Dermis blood vessel endothelial cell (primary cell): ENCODE measurements around the gene COX8C. TPM values are rescaled to one million over a fixed set of nuclear protein-coding genes. Genes with fewer than 3 reads are reported as not detected.

Experiments
- DNase-seq: peaks from one replicate; pipeline ENCODE4 v3.0.0; 2010
- total RNA-seq: library from RNA; depleted of rRNA; stranded (reverse); fragments of >200 nt; gene quantifications from 2 replicates; pipeline ENCODE4 v1.2.3, GENCODE V29; 2014

Gene COX8C
- 0.23 TPM in 1 of 2 replicates, not detected in the other for total RNA-seq

- no peak for DNase-seq
These were observed at the start of gene COX8C for GRCh38 chr14:93346926-93347721. TSS of gene COX8C (plus strand) at chr14:93347182. CDS start at chr14:93347269, 87 bp downstream.

DNA sequence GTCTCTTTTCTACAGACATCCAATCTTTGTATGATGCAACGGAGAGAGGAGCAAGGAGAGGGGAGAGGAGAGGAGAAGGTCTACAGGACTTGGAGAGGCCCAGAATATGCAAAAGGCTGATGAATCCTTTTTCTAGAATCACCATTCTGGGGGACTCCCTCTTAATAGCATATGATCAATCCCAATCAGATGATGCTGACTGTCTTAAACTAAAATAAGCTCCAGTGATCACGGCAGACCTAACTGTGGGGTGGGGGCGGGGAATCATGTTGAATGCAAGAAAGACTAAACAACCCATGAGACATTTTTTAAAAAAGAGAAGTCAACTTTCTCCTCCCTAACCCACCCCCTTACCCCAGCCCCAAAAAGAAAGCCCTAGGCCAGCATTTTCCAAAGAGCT lies 47.6 kb upstream of the COX8C start:
- no peak for DNase-seq

GRCh38 chr14:93299866-93300265 lies 47.1 kb upstream of the COX8C start:
- no peak for DNase-seq

- DNase-seq, result no peak
These were observed 45.0 kb upstream of the COX8C start for GRCh38 chr14:93301821-93302447.

GRCh38 chr14:93302688-93303581 lies 44.0 kb upstream of the COX8C start:
- DNase-seq, result no peak

- no peak for DNase-seq
These were observed 43.3 kb upstream of the COX8C start for GRCh38 chr14:93303659-93304058.

- DNase-seq, result no peak
These were observed 42.2 kb upstream of the COX8C start for GRCh38 chr14:93304771-93305170.

DNA sequence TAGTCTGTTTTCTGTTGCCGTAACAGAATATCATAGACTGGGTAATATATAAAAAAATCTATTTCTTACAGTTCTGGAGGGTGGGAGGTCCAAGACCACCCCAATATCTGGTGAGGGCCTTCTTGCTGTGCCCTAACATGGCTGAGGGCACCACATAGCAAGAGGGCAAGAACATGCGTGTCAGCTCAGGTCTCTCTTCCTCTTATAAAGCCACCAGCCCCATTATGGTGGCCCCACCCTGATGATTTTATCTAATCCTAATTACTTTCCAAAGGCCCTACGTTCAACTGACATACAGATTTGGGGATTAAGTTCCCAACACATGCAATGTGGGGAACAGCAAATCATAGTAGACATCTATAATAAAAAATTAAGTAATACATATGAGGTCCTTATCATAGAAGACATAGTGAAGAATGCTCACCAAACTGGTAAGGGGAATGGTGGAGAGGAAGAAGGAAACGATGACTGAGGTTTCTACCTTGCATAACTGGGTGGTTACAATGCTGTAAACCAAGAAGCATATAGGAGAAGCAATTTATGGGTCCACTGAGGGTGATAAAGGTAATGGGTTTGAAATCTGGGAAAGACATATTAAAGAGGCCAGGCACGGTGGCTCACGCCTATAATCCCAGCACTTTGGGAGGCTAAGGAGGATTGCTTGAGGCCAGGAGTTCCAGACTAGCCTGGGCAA lies 41.1 kb upstream of the COX8C start:
- DNase-seq, result no peak

DNA sequence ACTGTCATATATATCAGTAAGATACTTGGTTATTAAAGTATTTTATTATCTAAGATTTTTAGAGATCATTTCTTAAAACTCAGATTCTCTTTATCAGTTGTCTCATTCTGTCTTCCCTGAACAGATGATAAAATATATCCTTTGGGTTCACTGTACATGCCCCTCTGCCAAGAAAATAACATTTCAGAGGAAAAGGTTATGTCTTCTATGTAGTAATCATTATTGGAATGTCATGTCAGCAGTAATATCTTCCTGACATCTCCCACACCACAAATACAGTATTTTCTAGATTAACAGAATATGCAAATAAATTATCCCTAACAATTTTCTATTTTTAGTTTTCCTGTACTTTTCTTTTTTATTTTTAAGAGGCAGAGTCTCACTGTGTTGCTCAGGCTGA lies 40.2 kb upstream of the COX8C start:
- no peak for DNase-seq

DNA sequence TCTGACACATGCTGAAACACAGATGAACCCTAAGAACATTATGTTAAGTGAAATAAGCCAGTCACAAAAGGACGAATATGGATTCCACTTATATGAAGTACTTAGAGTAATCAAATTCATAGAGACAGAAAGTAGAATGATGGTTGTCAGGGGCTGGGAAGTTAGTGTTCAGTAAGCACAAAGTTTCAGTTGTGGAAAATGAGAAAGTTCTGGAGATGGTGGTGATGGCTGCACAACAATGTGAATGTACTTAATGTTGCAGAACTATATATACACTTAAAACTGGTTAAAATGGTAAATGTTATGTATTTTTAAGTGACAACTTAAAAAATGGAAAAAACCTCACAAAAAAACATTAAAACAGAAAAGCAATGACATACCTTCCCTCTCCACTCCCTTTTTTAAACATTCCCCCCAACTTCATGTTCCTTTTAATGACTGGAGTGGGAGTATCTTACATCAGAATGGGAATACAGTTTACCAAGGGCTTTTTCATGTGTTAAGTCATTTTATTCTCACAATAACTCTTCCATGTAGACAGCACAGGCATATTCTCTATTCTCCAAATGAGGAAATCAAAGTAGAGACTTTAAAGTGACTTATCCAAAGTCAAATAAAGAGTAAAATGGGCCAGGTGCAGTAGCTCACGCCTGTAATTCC lies 38.2 kb upstream of the COX8C start:
- DNase-seq, result no peak

DNA sequence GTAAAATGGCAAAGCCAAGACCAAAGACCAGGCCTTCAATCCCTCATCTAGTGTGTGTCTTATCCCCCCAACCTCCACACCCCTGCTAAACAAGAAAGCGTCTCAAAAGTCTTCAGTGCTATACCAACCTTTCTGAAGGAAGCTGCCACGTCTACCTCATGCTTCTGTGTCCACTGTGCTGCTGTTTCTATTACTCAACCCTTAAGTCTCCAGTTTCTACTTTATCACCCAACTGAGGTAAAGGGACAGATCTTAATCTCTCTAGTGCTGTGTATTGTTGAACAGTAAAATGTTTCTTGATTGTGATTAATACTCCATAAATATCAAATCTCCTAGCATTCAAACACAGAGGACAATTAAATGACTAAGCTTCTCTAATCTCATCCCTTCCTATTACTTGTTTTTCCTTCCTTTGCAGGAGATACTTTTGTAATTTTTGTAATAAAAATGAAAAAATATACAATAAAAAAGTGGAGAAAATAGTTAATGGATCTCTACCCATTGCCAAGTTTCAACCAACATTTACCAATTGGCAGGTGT lies 37.5 kb upstream of the COX8C start:
- peak; percentile 36 for DNase-seq

GRCh38 chr14:93311082-93311481 lies 35.9 kb upstream of the COX8C start:
- no peak for DNase-seq

- no peak for DNase-seq
These were observed 31.4 kb upstream of the COX8C start for GRCh38 chr14:93315575-93315974.

GRCh38 chr14:93316716-93317115 lies 30.3 kb upstream of the COX8C start:
- no peak for DNase-seq

DNA sequence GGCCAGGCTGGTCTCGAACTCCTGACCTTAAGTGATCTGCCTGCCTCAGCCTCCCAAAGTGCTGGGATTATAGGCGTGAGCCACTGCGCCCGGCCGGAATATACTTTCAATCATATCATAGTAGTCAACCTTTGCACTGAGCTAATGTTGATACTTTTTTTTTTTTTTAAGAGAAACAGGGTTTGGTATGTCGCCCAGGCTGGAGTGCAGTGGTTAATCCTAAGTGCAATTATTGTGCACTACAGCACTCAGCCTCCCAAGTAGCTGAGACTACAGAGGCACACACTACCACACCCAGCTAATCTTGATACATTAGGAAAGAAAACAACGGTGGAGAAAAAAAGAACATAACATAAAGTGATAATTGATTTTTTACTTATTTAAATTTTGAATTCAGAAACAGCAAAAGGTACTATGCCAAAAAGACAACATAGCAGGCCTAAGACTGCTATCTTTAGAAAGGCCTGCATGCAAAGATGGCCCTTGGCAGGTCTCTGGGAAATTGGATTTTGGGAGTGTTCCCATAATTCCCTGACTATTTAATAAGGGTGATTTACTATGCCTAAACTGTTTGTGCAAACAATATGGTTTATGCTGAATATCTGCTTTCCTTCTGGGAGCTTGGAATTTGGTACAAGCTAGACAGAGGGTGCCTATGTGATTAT lies 29.6 kb upstream of the COX8C start:
- no peak for DNase-seq

DNA sequence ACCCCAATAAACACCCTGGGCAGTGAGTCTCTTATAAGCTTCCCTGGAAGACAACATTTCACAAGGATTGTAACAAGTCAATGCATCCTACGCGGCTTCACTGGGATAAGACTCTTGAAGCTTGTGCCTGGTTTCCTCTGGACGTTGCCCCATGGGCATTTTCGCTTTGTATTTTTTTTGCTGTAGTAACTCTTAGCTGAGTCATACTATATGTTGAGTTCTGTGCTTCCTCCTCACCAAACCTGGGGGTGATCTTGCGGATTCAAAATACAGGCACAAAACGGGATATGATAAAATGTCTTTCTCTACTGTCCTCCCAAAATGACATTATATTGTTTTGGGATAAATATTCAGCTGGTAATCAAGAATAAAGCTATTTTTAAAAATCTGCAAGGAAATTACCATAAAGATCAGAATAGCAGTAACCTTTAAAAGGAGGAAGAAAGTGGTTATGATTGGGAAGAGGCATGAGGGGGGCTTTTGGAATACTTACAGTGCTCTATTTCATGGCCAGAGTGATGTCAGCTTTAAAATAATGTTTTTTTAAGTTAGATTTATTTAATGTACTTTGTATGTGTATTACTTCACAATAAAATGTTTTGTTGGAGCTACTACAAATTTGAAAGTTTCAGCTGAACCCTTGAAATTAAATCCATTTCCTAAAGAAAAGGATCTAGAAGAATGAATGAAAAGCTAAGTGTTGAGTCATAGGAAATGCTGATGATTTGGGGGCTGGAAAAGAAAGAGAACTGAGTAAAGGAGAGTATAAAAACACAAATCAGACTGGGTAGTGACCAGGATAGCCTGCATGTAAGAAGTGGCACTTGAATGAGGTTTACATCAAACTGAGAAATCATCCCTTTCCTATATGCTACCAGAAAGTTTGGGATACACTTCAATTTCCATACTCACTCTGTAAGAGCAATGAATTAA lies 28.8 kb upstream of the COX8C start:
- DNase-seq, result peak; percentile 80

GRCh38 chr14:93318927-93319326 lies 28.1 kb upstream of the COX8C start:
- DNase-seq, result no peak

DNA sequence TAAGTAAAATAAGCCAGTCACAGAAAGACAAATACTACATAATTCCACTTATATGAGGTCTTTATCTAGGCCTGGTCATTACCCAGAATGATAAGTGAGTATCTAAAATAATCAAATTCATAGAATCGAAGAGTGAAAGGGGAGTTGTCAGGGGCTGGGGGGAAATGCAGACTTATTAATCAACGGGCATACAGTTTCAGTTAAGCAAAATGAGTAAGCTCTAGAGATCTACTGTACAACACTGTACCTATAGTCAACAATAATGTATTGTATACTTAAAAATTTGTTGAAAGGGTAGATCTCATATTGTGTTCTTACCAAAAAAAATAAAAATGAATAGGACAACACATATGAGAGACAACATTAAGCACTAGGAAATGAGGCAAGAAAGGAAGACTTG lies 27.5 kb upstream of the COX8C start:
- DNase-seq, result no peak

GRCh38 chr14:93319958-93320357 lies 27.0 kb upstream of the COX8C start:
- no peak for DNase-seq

- DNase-seq, result no peak
These were observed 26.5 kb upstream of the COX8C start for GRCh38 chr14:93320489-93320888.
